ENCODE data around the gene CYB5R4.

GRCh38 chr6:83952830-83953229, 93.3 kb downstream of the CYB5R4 start:
- no peak for TF ChIP-seq POLR2A (IDR thresholded peaks at IDR 0.05)
- no peak for TF ChIP-seq CTCF (IDR thresholded peaks at IDR 0.05)

All from right lobe of liver (tissue), 4 donors.